ENCODE measurements around the gene C2CD2.

The C2CD2 gene

DNA sequence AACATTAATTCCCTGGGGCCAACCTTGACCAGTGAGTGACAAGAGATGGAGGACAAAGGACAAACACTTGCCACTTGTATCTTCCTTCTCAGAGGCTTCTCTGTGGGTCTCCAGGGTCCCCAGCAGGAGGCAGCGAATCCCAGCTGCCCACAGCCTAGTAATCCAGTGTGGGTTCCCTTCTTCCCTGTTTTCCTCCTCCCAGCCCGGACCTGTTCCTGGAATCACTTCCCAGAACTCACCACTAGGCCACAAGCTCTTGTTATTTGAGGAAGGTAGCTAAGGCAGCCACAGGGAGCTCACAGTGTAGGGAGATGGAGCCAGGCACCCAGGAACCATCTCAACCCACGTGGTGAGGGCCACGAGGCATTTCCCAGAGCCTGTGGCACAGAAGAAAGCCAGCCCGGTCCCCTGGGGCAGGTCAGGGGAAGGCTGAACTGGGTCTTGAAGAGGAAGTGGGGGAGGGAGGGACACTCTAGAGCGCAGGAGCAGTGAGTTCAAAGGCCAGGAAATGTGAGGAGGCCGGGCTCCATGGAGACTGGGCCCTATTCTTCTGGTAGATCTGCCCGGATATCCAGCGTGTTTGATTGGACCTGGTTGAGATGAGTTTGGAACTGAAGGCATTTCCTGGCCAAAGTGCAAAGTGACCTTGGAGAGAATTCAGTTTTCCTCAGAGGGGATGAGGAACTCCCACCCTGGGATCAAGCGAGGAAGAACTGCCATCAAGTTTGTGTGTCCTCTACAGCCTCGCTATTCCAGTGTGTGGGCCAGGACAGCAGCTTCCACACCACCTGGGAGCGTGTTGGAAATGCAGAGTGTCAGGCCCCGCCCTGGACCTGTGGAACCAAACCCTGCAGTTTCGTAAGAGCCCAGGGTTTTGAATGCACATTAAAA lies 20.3 kb upstream of the C2CD2 start:
- H3K9ac ChIP-seq (ENCODE audit: low read depth, low read length): no peak overlapping the region
- H3K4me1 ChIP-seq (ENCODE audit: control insufficient read depth, insufficient read depth, low read length): no peaks in the 10 kb centered on the region

DNA sequence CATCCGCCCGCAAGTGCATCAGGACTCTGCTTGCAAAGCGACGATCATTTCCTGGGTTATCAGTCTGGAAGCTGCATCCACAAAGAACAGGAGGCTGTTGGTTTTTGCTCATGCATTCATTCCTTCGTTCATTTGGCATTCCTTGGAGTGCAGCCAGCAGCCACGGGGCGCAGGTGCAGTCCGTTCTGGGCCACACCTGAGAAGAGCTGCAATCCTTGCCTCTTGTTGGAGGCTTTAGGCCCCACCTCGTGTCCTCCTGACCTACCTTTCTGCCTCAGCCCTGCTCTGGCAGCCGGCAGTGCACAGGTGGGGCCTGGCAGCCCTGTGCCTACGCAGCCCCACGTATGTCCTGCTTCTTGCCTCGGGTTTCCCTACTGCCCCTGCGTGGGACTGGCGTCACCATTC lies 19.6 kb upstream of the C2CD2 start:
- H3K4me3 ChIP-seq (ENCODE audit: low read depth, low read length): no peak overlapping the region

More for the DNA sequence above, 20.3 kb upstream of the C2CD2 start:
- Histone ChIP-seq H3K36me3 (ENCODE audit: control insufficient read depth, insufficient read depth, low read length) (no peaks in the 10 kb centered on the region), H3K4me3 (ENCODE audit: low read depth, low read length) (no peak overlapping the region), H3K27me3 (ENCODE audit: control insufficient read depth, insufficient read depth, low read length) (no peaks in the 10 kb centered on the region), H3K9me3 (ENCODE audit: control insufficient read depth, insufficient read depth, low read length) (no peaks in the 10 kb centered on the region)

DNA sequence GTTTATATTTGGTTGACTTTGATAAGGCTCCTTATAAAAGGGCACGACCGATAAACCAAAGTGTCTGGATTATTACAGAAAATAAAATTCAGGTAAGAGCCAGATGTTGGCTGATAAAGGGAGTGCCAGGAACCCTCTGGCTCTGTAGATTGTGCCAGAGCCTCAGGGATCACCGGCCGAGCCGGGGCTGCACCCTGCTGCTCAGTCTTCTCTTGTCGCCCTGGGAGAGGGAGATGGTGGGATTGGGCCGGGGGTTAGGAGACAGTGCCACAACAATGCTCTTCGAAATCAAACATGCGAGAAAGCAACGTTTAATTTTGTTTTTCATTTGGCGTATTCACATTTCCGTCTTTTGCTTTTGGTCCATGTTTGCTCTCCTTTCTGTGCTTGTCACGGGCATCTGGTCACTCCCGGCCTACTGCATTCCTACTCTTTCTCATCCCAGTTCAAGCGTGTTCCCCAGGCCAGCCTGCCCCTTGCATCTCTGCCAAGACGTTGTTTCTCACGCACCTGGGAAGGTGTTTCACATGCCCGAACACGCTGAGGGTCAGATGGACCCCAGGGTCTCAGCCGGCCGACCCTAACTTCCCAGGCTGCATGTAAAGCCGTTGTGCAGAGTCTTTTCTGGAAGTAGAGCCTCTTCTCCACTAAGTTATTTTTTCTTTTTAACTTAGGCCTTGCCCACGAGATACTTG lies 18.8 kb upstream of the C2CD2 start:
- Histone ChIP-seq H3K36me3 (ENCODE audit: control insufficient read depth, insufficient read depth, low read length) (no peaks in the 10 kb centered on the region), H3K27me3 (ENCODE audit: control insufficient read depth, insufficient read depth, low read length) (no peaks in the 10 kb centered on the region), H3K9me3 (ENCODE audit: control insufficient read depth, insufficient read depth, low read length) (no peaks in the 10 kb centered on the region), H3K9ac (ENCODE audit: low read depth, low read length) (no peak overlapping the region), H3K4me3 (ENCODE audit: low read depth, low read length) (no peak overlapping the region), H3K4me1 (ENCODE audit: control insufficient read depth, insufficient read depth, low read length) (no peaks in the 10 kb centered on the region)

More for the DNA sequence above, 19.6 kb upstream of the C2CD2 start:
- H3K9me3 ChIP-seq (ENCODE audit: control insufficient read depth, insufficient read depth, low read length): no peaks in the 10 kb centered on the region
- no peak overlapping the region for H3K9ac ChIP-seq (ENCODE audit: low read depth, low read length)
- no peaks in the 10 kb centered on the region for H3K4me1 ChIP-seq (ENCODE audit: control insufficient read depth, insufficient read depth, low read length)
- H3K36me3 ChIP-seq (ENCODE audit: control insufficient read depth, insufficient read depth, low read length): no peaks in the 10 kb centered on the region
- no peaks in the 10 kb centered on the region for H3K27me3 ChIP-seq (ENCODE audit: control insufficient read depth, insufficient read depth, low read length)

- H3K4me1 ChIP-seq (ENCODE audit: control insufficient read depth, insufficient read depth, low read length): no peaks in the 10 kb centered on the region
- no peaks in the 10 kb centered on the region for H3K36me3 ChIP-seq (ENCODE audit: control insufficient read depth, insufficient read depth, low read length)
- H3K9ac ChIP-seq (ENCODE audit: low read depth, low read length): no peak overlapping the region
- no peak overlapping the region for H3K4me3 ChIP-seq (ENCODE audit: low read depth, low read length)
- no peaks in the 10 kb centered on the region for H3K27me3 ChIP-seq (ENCODE audit: control insufficient read depth, insufficient read depth, low read length)
- no peaks in the 10 kb centered on the region for H3K9me3 ChIP-seq (ENCODE audit: control insufficient read depth, insufficient read depth, low read length)
Measured at GRCh38 chr21:41971891-41972290, 18.1 kb upstream of the C2CD2 start.

GRCh38 chr21:41970751-41971653 lies 17.2 kb upstream of the C2CD2 start:
- Histone ChIP-seq H3K4me1 (ENCODE audit: control insufficient read depth, insufficient read depth, low read length) (no peaks in the 10 kb centered on the region), H3K27me3 (ENCODE audit: control insufficient read depth, insufficient read depth, low read length) (no peaks in the 10 kb centered on the region), H3K9ac (ENCODE audit: low read depth, low read length) (no peak overlapping the region), H3K9me3 (ENCODE audit: control insufficient read depth, insufficient read depth, low read length) (no peaks in the 10 kb centered on the region), H3K4me3 (ENCODE audit: low read depth, low read length) (no peak overlapping the region), H3K36me3 (ENCODE audit: control insufficient read depth, insufficient read depth, low read length) (no peaks in the 10 kb centered on the region)

DNA sequence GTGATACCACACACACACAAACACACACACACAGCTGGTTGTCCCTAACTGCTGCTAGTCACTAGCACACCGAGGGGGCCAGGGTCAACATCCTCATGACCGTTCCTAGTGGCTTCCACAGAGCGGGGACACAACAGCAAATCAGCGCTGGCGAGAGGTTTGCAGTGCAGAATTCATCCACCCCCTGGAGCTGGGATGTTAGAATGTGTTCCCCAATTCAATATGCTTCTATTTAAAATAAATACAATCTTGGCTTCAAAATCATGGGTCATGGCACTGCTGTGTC lies 16.2 kb upstream of the C2CD2 start:
- H3K9me3 ChIP-seq (ENCODE audit: control insufficient read depth, insufficient read depth, low read length): no peaks in the 10 kb centered on the region
- H3K36me3 ChIP-seq (ENCODE audit: control insufficient read depth, insufficient read depth, low read length): no peaks in the 10 kb centered on the region
- H3K4me1 ChIP-seq (ENCODE audit: control insufficient read depth, insufficient read depth, low read length): no peaks in the 10 kb centered on the region
- no peaks in the 10 kb centered on the region for H3K27me3 ChIP-seq (ENCODE audit: control insufficient read depth, insufficient read depth, low read length)
- no peak overlapping the region for H3K9ac ChIP-seq (ENCODE audit: low read depth, low read length)
- H3K4me3 ChIP-seq (ENCODE audit: low read depth, low read length): no peak overlapping the region

GRCh38 chr21:41967708-41968107 lies 13.9 kb upstream of the C2CD2 start:
- Histone ChIP-seq H3K27me3 (ENCODE audit: control insufficient read depth, insufficient read depth, low read length) (no peaks in the 10 kb centered on the region), H3K4me1 (ENCODE audit: control insufficient read depth, insufficient read depth, low read length) (no peaks in the 10 kb centered on the region), H3K36me3 (ENCODE audit: control insufficient read depth, insufficient read depth, low read length) (no peaks in the 10 kb centered on the region), H3K4me3 (ENCODE audit: low read depth, low read length) (no peak overlapping the region), H3K9me3 (ENCODE audit: control insufficient read depth, insufficient read depth, low read length) (no peaks in the 10 kb centered on the region), H3K9ac (ENCODE audit: low read depth, low read length) (no peak overlapping the region)

- Histone ChIP-seq H3K4me3 (ENCODE audit: low read depth, low read length) (no peak overlapping the region), H3K4me1 (ENCODE audit: control insufficient read depth, insufficient read depth, low read length) (no peaks in the 10 kb centered on the region), H3K36me3 (ENCODE audit: control insufficient read depth, insufficient read depth, low read length) (no peaks in the 10 kb centered on the region), H3K27me3 (ENCODE audit: control insufficient read depth, insufficient read depth, low read length) (no peaks in the 10 kb centered on the region), H3K9me3 (ENCODE audit: control insufficient read depth, insufficient read depth, low read length) (no peaks in the 10 kb centered on the region), H3K9ac (ENCODE audit: low read depth, low read length) (no peak overlapping the region)
Measured at GRCh38 chr21:41966872-41967621, 13.2 kb upstream of the C2CD2 start.

DNA sequence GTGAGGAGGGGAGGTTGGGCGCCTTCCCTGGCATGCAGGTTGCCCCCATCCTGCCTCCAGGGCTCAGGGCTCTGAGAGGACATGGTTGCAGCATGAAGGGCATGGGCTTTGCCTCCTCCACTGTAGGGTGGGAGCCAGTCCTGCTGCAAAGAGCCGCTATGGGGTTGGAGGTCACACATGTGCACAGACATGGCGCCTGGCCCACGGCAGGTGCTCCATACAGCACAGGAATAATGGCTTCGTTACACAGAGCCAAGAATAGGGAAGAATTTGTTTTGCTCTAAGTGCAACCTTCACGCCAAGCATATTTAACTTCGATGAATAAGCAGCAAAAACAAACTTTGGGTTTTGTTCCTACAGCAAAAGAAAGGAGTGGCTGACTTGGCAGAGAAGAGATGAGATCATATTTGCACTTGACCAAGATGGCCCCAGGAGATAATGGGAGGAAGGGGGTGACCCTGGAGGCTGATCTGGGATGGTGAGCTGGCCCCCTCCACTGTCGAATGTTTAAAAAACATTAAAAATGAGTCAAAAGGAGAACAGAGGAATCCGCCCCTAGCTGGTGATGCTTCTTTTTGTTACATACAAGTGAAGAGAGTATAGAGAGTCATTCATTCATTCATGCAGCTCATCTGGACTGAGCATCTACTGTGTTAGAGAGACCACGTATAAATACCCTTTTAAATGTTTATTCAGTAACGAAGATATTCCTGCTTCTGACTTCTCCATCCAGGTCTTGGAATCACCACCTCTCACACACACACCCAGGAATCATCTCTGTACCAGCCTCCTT lies 12.4 kb upstream of the C2CD2 start:
- H3K27me3 ChIP-seq (ENCODE audit: control insufficient read depth, insufficient read depth, low read length): no peaks in the 10 kb centered on the region

DNA sequence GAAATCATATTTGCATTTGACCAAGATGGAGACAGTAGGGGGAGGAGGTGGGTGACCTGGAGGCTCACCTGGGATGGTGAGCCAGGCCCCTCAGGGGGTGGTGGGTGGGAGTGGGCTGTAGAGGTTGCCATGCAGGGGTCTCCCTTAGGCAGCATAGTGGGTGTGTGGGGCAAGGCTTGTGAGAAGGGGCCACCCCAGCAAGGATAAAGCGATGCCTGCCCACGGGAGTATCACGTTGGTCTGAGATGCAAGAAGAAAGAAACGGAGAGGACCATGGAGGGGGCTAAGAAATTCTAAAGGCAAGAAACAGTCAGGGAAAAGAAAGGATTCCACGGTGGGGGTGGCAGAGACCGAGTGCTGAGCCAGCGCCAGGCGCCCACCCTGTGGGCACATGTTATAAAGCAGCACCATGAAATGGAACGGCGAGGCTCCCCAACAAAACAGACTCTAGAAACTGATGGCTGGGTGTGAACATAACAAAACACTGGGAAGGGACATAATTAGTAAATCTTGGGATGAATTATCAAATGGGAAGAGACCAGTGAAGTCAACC lies 11.7 kb upstream of the C2CD2 start:
- no peaks in the 10 kb centered on the region for H3K36me3 ChIP-seq (ENCODE audit: control insufficient read depth, insufficient read depth, low read length)
- no peaks in the 10 kb centered on the region for H3K4me1 ChIP-seq (ENCODE audit: control insufficient read depth, insufficient read depth, low read length)
- no peak overlapping the region for H3K9ac ChIP-seq (ENCODE audit: low read depth, low read length)
- no peaks in the 10 kb centered on the region for H3K9me3 ChIP-seq (ENCODE audit: control insufficient read depth, insufficient read depth, low read length)
- no peaks in the 10 kb centered on the region for H3K27me3 ChIP-seq (ENCODE audit: control insufficient read depth, insufficient read depth, low read length)
- no peak overlapping the region for H3K4me3 ChIP-seq (ENCODE audit: low read depth, low read length)

More for the DNA sequence above, 12.4 kb upstream of the C2CD2 start:
- no peak overlapping the region for H3K9ac ChIP-seq (ENCODE audit: low read depth, low read length)
- H3K9me3 ChIP-seq (ENCODE audit: control insufficient read depth, insufficient read depth, low read length): no peaks in the 10 kb centered on the region
- no peaks in the 10 kb centered on the region for H3K36me3 ChIP-seq (ENCODE audit: control insufficient read depth, insufficient read depth, low read length)
- no peaks in the 10 kb centered on the region for H3K4me1 ChIP-seq (ENCODE audit: control insufficient read depth, insufficient read depth, low read length)
- H3K4me3 ChIP-seq (ENCODE audit: low read depth, low read length): no peak overlapping the region
